Type B pancreatic cell (in vitro differentiated cells): ENCODE results near the gene LINGO1. TPM values are rescaled to one million over a fixed set of nuclear protein-coding genes. Genes with fewer than 3 reads are reported as not detected.

Experiments
- DNase-seq: peaks from one replicate; pipeline ENCODE4 v3.0.0; 2021; ENCODE audit warnings: mixed read lengths; ENCODE audit not compliant: unreplicated experiment; ENCODE audit errors: extremely low spot score
- H3K27ac Mint-ChIP-seq: 2 replicates; pipeline ENCODE4 v1.8.0; 2021; ENCODE audit warnings: mild to moderate bottlenecking, mixed read lengths
- H3K27me3 Mint-ChIP-seq: 2 replicates; pipeline ENCODE4 v1.8.0; 2021; ENCODE audit warnings: mixed read lengths
- H3K36me3 Mint-ChIP-seq: 2 replicates; pipeline ENCODE4 v1.8.0; 2021; ENCODE audit warnings: mixed read lengths
- H3K4me1 Mint-ChIP-seq: one replicate; pipeline ENCODE4 v1.8.0; 2021; ENCODE audit warnings: mixed read lengths; ENCODE audit not compliant: unreplicated experiment
- H3K4me3 Mint-ChIP-seq: 2 replicates; pipeline ENCODE4 v1.8.0; 2021; ENCODE audit warnings: mild to moderate bottlenecking, mixed read lengths
- H3K9me3 Mint-ChIP-seq: 2 replicates; pipeline ENCODE4 v1.8.0; 2021; ENCODE audit warnings: mixed read lengths
- total RNA-seq: library from RNA; stranded (reverse); gene quantifications from 2 replicates; pipeline ENCODE4 v1.2.1, GENCODE V29; 2021; ENCODE audit warnings: low replicate concordance
- TF ChIP-seq, protein P1 (sequence below): fragments of 200-600 bp; sonication (generic); conservative IDR thresholded peaks from 2 replicates; pipeline ENCODE4 v1.5.0; 2021; ENCODE audit warnings: antibody characterized with exemption, mild to moderate bottlenecking

Gene LINGO1
- total RNA-seq, 1 donor from 2014 or later, result 19.6 TPM

DNA sequence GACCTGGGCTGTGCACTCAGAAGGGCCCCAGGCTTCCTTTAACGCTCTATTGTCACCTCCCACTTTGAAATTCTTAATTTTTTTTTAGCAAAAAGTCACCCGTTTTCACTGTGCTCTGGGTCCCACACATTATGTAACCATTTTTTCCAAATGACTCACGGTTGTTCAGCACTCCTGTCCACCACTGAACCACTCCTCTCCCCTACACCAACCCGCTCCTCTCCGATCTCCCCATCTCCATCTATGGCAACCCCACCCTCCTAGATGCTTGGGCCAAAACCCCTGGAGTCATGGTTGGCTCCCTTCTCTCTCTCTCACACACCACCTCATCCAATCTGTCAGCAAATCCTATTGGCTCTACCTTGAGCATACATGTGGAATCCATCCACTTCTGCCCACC lies 41.2 kb upstream of the LINGO1 start:
- no peak overlapping the region for H3K27ac Mint-ChIP-seq
- H3K27me3 Mint-ChIP-seq, result no peaks in the 10 kb centered on the region
- no peaks in the 10 kb centered on the region for H3K4me1 Mint-ChIP-seq
- H3K36me3 Mint-ChIP-seq, result no peaks in the 10 kb centered on the region
- TF ChIP-seq, protein P1, sequence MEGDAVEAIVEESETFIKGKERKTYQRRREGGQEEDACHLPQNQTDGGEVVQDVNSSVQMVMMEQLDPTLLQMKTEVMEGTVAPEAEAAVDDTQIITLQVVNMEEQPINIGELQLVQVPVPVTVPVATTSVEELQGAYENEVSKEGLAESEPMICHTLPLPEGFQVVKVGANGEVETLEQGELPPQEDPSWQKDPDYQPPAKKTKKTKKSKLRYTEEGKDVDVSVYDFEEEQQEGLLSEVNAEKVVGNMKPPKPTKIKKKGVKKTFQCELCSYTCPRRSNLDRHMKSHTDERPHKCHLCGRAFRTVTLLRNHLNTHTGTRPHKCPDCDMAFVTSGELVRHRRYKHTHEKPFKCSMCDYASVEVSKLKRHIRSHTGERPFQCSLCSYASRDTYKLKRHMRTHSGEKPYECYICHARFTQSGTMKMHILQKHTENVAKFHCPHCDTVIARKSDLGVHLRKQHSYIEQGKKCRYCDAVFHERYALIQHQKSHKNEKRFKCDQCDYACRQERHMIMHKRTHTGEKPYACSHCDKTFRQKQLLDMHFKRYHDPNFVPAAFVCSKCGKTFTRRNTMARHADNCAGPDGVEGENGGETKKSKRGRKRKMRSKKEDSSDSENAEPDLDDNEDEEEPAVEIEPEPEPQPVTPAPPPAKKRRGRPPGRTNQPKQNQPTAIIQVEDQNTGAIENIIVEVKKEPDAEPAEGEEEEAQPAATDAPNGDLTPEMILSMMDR, result no peak
- H3K4me3 Mint-ChIP-seq, result no peak overlapping the region
- no peak for DNase-seq
- no peaks in the 10 kb centered on the region for H3K9me3 Mint-ChIP-seq

DNA sequence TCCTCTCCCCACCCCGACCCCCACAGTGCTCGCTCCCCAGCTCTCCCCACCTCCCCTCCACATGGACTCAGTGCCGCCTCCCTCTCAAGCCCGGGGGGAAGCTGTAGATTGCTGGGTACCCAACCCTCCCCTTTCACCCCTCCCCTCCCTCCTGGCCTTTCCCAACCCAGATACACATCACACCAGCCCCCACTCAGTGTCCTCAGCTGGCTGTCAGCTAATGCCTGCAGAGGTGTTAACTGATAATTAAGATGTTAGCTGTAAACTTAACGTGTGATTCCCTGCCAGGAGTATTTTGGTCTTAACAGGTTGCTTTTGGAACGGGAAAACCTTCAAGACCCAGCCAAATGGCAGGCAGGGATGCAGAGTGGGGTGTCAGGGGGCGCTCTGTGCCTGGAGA lies 39.4 kb upstream of the LINGO1 start:
- DNase-seq, result no peak
- no peaks in the 10 kb centered on the region for H3K27me3 Mint-ChIP-seq
- no peaks in the 10 kb centered on the region for H3K9me3 Mint-ChIP-seq
- H3K27ac Mint-ChIP-seq, result no peak overlapping the region
- TF ChIP-seq, protein P1, result no peak
- H3K4me3 Mint-ChIP-seq, result no peak overlapping the region
- H3K4me1 Mint-ChIP-seq, result no peaks in the 10 kb centered on the region
- H3K36me3 Mint-ChIP-seq, result no peaks in the 10 kb centered on the region

DNA sequence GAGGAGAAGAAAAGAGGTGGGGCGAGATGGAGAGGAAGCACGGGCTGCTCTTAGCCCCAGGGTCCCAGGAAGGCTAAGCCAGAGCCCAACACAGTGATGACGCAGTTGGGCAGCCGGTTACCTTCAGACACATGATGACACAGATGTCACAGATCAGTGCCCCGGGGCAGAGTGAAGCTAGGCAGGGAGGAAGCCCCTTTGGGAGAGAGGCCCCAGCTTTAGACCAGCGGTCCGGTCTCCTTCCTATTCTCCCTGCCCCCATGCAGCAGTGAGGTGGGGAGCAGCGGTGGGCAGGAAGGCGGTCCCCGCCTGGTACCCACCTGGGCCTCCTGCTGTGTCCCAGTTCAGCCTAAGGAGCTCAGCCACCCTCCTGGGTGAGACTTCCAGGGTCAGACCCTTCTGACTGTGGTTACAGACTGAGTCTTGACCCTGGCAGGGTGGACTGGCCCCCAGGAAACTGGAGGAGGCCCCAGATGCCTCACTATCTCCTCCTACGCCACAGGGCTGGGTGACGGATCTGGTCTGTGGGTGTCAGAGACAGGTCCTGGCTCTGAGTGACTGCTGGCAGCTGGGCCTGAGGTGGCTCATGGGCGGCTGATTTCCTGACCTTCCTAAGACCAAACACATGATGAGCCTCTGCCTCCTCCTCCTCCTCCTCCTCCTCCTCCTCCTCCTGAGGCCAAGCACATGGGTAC lies 38.8 kb upstream of the LINGO1 start:
- no peak for DNase-seq
- H3K27me3 Mint-ChIP-seq, result peaks cover 5% of the 10 kb centered on the region
- H3K4me1 Mint-ChIP-seq, result no peaks in the 10 kb centered on the region
- no peak overlapping the region for H3K27ac Mint-ChIP-seq
- H3K4me3 Mint-ChIP-seq, result no peak overlapping the region
- H3K9me3 Mint-ChIP-seq, result no peaks in the 10 kb centered on the region
- TF ChIP-seq, protein P1, result no peak
- no peaks in the 10 kb centered on the region for H3K36me3 Mint-ChIP-seq

DNA sequence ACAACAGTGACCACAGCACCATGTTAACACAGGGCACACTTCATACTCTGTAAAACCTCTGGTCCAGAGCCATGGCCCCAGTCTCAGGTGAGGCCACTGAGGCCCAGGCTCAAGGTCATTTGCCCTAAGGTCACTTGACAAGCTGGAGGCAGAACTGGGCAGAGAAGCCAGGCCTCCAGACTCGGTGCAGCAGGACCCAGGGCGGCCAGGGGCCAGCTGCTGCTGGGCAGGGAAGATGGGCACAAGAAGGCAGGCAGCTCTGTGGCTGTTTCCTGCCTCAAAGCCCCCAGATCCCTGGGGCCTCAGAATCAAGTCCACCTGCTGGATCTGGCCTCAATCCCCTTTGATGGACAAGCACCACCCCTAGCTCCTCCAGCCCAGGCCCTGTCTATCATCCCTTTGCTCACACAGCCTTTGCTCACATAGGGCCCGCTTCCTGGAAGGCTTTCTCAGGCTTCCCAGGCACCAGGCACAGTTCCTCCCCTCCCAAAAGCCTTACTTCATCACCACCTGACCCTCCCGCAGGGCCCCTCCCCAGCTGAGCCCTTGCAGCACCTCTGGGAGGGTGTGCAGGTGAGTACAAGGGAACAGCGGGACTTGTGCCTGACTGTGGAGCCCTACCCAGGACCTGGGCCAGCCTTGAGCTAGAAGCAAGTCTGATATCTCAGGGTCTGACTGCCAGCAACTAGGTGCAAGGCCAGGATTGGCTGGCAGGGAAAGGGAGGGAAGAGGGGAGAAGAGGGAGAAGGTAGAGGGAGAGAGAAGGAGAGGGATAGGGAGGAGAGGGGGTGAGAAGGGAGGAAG lies 38.0 kb upstream of the LINGO1 start:
- peaks cover 2% of the 10 kb centered on the region for H3K4me1 Mint-ChIP-seq
- no peak overlapping the region for H3K27ac Mint-ChIP-seq
- no peak for DNase-seq
- H3K27me3 Mint-ChIP-seq, result peaks cover 5% of the 10 kb centered on the region
- no peaks in the 10 kb centered on the region for H3K9me3 Mint-ChIP-seq
- no peak overlapping the region for H3K4me3 Mint-ChIP-seq
- TF ChIP-seq, protein P1, result no peak
- no peaks in the 10 kb centered on the region for H3K36me3 Mint-ChIP-seq

DNA sequence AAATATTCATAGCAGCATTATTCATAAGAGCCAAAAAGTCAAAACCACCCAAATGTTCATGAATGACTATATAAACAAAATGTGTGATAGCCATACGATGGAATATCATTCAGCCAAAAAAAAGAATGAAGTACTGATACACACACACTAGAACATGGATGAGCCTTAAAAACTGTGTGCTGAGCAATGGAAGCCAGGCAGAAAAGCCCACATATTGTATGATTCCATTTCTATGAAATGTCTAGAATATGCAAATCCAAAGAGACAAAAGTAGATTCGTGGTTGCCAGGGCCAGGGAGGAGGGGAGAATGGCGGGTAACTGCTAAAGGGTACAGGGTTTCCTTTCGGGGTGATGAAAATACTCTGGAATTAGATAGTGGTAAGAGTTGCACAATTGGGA lies 37.2 kb upstream of the LINGO1 start:
- Mint-ChIP-seq H3K4me3 (no peak overlapping the region), H3K36me3 (no peaks in the 10 kb centered on the region), H3K27ac (no peak overlapping the region), H3K27me3 (peaks cover 5% of the 10 kb centered on the region), H3K4me1 (peaks cover 4% of the 10 kb centered on the region), H3K9me3 (no peaks in the 10 kb centered on the region)
- no peak for DNase-seq
- TF ChIP-seq, protein P1, result no peak
